HG02973 (cell line): ENCODE data around the gene NEK4.
"Not testable (repeated sequence)": the region's sequence is repeated elsewhere in the genome, so short reads cannot be mapped to it uniquely, and the experiment has no call there.

Experiments used
- ATAC-seq: cut with Tn5 transposase; IDR thresholded peaks from one replicate; pipeline ENCODE4 v1.9.1; 2021; ENCODE audit warnings: moderate library complexity; ENCODE audit not compliant: unreplicated experiment

The NEK4 gene

GRCh38 chr3:52779837-52780585 lies 9.3 kb upstream of the NEK4 start:
- ATAC-seq = no peak

GRCh38 chr3:52779011-52779836 lies 8.5 kb upstream of the NEK4 start:
- peak; percentile 65 for ATAC-seq

DNA sequence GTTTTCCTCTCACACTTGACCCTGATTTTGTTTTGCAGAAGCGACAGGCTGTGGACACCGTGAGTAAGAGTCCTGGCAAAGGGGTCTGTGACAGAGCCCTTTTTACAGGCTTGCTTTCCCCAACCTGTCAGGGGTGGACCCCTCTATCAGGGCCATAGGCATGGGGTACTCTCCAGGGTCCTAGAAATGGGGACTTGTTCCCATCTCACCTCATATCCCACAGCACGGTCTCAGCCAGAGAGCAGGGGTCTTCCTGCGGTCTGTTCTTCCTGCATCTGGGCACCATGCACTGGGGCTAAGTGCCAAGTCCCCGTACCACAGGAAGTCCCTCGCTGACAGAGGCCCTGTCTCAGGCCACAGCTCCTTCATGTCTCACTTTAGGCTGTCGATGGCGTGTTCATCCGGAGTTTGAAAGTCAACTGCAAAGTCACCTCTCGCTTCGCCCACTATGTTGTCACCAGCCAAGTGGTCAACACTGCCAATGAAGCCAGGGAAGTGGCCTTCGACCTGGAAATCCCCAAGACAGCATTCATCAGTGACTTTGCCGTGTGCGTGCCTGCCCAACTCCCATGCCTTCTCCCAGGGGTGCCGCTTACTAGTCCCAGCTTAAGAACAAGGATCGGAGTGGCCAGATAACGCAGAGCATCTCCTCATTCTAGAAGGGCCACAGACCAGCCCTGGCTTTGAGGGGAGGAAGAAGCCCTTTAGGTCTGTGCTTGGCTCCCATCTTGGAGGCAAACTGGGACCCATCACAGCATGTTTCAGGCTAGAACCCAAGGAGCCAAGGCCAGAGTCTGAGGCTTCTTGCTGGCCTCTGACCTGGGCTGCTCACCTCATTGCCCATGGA lies 7.4 kb upstream of the NEK4 start:
- no peak for ATAC-seq

GRCh38 chr3:52777127-52777958 lies 6.6 kb upstream of the NEK4 start, which contains the start of gene ITIH1:
Gene ITIH1, plus strand, starts transcription at chr3:52777599. Its CDS starts 17 bp downstream, at chr3:52777616.
- no peak for ATAC-seq

DNA sequence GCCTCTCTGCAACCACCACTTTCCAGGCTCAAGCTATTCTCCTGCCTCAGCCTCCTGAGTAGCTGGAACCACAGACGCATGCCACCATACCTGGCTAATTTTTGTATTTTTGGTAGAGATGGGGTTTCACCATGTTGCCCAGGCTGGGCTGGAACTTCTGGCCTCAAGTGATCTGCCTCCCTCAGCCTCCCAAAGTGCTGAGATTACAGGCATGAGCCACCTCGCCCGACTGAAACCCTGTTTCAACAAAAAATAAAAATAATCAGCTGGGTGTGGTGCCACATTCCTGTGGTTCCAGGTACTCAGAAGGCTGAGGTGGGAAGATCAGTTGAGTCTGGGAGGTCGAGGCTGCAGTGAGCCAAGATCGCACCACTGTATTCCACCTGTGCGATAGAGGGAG lies 5.7 kb upstream of the NEK4 start:
- not testable (repeated sequence) for ATAC-seq

GRCh38 chr3:52775877-52776276 lies 5.1 kb upstream of the NEK4 start:
- no peak for ATAC-seq

DNA sequence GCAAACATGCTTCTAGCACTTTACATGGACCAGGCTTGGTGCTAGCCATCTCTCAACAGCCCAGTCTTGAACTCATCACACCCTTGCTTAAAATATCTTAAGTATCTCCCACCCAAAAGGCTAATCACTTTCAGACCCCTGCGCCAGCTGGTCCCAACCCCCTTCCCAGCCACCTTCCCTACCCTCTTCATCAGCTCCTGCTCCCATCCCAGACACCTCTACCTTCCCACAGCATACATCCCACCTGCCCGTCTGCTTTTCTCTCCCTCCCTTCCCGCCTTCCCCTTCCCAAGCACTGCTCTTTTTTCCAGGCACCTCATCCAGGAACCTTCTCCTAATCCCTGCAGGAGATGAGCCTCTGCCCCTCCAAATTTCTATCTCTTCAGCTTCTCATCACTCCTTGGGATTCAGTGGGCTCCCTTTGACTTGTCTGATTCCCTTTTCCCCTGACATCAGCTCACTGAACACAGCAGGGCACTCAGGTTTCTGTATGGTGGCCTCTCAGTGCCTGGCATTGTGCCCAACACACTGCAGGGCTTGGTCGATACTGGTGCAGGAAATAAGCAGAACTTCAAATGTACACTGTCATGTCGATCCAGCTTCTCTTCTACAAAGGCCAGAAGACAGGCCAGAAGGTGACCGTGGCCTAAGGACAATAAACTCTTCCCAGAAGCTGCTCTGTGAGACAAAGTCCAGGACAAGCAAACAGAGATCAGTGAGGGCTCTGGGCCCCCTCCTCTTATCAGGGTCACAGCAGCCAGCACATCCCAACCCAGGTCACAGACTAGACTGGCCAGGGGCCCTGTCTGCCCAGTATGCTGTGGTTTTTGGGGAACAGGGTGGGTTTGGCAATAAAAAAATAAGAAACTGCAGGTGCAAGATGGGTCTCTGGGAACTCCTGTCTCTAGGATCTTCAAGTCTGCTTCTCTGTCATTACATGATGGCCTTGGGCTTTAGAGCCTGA lies 4.4 kb upstream of the NEK4 start:
- ATAC-seq = no peak

GRCh38 chr3:52774066-52774713 lies 3.5 kb upstream of the NEK4 start:
- ATAC-seq = no peak

GRCh38 chr3:52773361-52774065 lies 2.8 kb upstream of the NEK4 start:
- ATAC-seq = no peak

- no peak for ATAC-seq
Measured at GRCh38 chr3:52771702-52772101, 962 bp upstream of the NEK4 start.

- ATAC-seq = peak; percentile 1
Measured at GRCh38 chr3:52771334-52771681, 568 bp upstream of the NEK4 start.

DNA sequence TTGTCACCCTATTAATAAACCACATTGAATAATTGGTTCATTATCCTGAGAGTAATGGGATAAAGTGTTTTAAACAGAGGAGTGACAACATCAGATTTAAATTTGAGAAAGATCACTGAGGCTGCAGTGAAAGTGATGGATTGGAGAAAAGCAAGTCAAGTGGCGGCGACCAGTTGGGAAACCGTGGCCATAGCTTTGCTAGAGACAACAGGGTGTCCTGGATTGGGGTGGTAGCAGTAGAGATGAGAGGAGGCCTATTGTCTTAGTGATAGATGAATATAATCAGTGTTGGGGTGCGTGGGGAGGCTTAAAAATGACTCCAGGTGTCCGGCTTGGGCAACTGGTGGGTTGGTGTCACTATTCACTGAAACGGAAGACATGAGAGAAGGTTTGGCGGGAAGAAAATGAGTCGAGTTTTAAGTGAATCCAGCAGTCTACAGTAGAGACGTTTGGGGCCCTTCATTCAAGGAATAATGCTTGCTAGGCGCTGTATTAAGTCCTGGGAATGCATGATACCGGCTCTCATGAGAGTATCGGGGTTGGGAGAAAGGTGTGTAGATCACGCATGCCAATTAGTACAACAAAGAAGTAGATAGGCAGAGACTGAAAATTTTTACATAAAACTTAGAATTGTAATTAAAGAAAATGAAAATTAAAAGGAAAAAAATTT lies 819 bp downstream of the NEK4 start:
- ATAC-seq = no peak

- no peak for ATAC-seq
Measured at GRCh38 chr3:52763466-52763865, 7.3 kb downstream of the NEK4 start.

GRCh38 chr3:52756141-52756540 lies 14.6 kb downstream of the NEK4 start:
- ATAC-seq = no peak

- ATAC-seq = no peak
Measured at GRCh38 chr3:52754373-52754772, 16.4 kb downstream of the NEK4 start.

DNA sequence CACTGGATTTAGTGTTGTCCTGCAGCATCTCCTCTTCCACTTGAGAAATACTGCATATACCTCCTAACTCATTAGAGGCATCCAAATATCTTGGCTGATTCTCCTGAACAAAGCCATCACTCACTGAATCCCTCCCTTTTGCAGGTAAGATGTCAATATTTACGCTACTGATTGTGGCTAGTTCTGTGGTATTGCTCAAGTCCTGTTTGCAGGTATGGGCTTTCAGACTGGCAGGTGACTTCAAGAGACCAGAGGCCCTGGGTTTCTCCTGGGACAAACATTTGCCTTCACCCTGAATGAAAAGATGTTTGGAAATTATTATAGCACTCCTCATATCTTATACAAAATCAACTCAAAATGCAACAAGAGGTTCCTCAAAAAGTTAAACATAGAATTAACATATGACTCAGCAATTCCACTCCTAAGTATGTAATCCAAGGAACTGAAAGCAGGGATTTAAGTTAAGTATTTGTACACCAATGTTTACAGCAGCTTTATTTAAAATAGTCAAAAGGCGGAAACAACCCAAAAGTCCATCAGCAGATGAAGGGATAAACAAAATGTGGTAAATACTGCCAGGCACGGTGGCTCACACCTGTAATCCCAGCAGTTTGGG lies 18.6 kb downstream of the NEK4 start:
- no peak for ATAC-seq

GRCh38 chr3:52743721-52744120 lies 27.0 kb downstream of the NEK4 start:
- ATAC-seq = no peak
